PFSK-1 (cell line): ENCODE data around the gene CLDN15.

ENCODE experiments used
- FOXP2 ChIP-seq: optimal IDR thresholded peaks from 2 replicates; pipeline ENCODE3; 2011; ENCODE audit warnings: borderline replicate concordance, control low read depth, inconsistent platforms; ENCODE audit not compliant: insufficient read depth; ENCODE audit errors: extremely low read length, extremely low read depth
- POLR2AphosphoS5 ChIP-seq: IDR thresholded peaks from 2 replicates; pipeline ENCODE4 v1.6.1; 2012; ENCODE audit warnings: low read depth, mild to moderate bottlenecking, control low read depth, low read length, moderate library complexity
- SIN3A ChIP-seq: IDR thresholded peaks from 2 replicates; pipeline ENCODE4 v1.6.1; 2012; ENCODE audit warnings: mild to moderate bottlenecking, low read length, moderate library complexity, borderline replicate concordance; ENCODE audit not compliant: insufficient read depth
- TAF1 ChIP-seq: IDR thresholded peaks from 2 replicates; pipeline ENCODE4 v1.6.1; 2012; ENCODE audit warnings: low read length, control low read depth, borderline replicate concordance; ENCODE audit not compliant: insufficient read depth
- TF ChIP-seq, protein P1 (sequence below), 2 experiments: IDR thresholded peaks; 2 replicates each; pipeline versions ENCODE4 v1.6.1 to v1.8.0; 2011 to 2012; ENCODE audit warnings: low read depth in 2 of 2, low read length in 2 of 2, control low read depth in 1 of 2, inconsistent platforms in 1 of 2, mild to moderate bottlenecking in 1 of 2, moderate library complexity in 1 of 2; ENCODE audit not compliant: insufficient read depth in 1 of 2

Gene CLDN15

DNA sequence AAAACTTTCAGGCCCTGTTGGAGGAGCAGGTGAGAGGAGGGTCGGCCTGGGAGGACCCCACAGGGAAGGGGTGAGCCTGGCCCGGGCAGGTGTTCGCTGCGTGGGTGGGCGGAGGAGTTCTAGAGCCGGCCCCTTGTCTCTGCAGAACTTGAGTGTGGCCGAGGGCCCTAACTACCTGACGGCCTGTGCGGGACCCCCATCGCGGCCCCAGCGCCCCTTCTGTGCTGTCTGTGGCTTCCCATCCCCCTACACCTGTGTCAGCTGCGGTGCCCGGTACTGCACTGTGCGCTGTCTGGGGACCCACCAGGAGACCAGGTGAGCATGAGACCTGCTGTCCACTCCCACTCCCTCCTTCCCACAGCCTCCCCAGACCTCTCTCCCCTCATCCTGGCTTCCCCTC is 14.1 kb downstream of the CLDN15 start:
- TF ChIP-seq FOXP2 (no peak), POLR2AphosphoS5 (no peak), SIN3A (no peak), TAF1 (no peak)
- TF ChIP-seq, protein P1, sequence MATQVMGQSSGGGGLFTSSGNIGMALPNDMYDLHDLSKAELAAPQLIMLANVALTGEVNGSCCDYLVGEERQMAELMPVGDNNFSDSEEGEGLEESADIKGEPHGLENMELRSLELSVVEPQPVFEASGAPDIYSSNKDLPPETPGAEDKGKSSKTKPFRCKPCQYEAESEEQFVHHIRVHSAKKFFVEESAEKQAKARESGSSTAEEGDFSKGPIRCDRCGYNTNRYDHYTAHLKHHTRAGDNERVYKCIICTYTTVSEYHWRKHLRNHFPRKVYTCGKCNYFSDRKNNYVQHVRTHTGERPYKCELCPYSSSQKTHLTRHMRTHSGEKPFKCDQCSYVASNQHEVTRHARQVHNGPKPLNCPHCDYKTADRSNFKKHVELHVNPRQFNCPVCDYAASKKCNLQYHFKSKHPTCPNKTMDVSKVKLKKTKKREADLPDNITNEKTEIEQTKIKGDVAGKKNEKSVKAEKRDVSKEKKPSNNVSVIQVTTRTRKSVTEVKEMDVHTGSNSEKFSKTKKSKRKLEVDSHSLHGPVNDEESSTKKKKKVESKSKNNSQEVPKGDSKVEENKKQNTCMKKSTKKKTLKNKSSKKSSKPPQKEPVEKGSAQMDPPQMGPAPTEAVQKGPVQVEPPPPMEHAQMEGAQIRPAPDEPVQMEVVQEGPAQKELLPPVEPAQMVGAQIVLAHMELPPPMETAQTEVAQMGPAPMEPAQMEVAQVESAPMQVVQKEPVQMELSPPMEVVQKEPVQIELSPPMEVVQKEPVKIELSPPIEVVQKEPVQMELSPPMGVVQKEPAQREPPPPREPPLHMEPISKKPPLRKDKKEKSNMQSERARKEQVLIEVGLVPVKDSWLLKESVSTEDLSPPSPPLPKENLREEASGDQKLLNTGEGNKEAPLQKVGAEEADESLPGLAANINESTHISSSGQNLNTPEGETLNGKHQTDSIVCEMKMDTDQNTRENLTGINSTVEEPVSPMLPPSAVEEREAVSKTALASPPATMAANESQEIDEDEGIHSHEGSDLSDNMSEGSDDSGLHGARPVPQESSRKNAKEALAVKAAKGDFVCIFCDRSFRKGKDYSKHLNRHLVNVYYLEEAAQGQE (IDR thresholded peaks at IDR 0.05; ENCODE audit: insufficient read depth in 1 of 2, low read depth in 2 of 2, low read length in 2 of 2), result no peak

DNA sequence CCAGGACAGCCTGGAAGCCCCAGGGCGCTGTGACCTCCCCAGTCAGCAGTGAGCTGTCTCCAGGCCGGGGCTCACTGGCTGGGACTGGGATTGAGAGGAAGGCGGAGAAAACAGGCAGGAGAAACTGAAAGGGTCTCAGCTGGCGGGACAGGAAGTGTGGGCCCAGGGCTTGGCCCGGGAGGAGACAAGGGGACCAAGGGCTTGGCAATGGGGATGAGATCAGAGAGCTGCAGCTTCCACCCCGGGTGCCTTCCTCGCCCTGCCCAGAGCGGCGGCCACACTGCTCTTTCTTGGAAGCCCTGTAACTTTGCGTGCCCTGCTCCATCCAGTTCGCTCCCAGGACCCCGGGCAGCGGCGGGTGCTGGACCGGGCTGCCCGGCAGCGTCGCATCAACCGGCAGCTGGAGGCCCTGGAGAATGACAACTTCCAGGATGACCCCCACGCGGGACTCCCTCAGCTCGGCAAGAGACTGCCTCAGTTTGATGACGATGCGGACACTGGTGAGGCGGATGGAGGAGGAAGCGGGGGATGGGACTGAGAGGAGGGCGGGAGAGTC is 15.2 kb downstream of the CLDN15 start:
- TF ChIP-seq FOXP2 (no peak), POLR2AphosphoS5 (no peak), SIN3A (no peak), TAF1 (no peak)
- TF ChIP-seq, protein P1 (IDR thresholded peaks at IDR 0.05; ENCODE audit: insufficient read depth in 1 of 2, low read depth in 2 of 2, low read length in 2 of 2), result no peak

DNA sequence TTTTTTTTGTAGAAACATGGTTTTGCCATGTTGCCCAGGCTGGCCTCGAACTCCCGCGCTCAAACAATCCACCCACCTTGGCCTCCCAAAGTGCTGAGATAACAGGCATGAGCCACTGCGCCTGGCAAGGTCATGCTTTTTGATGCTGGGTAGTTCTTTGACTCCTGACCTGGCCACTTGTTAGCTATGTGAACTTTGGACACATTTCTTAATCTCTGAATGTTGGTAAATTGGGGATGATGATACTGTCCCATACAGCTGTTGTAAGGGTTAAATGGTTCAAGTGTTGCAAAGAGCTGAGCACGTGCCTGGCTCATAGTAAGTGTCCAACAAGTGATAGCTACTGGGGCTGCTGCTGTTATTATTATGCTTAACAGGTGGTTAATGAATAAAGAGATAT is 17.3 kb downstream of the CLDN15 start:
- TF ChIP-seq TAF1 (no peak), FOXP2 (no peak), SIN3A (no peak), POLR2AphosphoS5 (no peak)
- TF ChIP-seq, protein P1 (IDR thresholded peaks at IDR 0.05; ENCODE audit: insufficient read depth in 1 of 2, low read depth in 2 of 2, low read length in 2 of 2), result no peak

DNA sequence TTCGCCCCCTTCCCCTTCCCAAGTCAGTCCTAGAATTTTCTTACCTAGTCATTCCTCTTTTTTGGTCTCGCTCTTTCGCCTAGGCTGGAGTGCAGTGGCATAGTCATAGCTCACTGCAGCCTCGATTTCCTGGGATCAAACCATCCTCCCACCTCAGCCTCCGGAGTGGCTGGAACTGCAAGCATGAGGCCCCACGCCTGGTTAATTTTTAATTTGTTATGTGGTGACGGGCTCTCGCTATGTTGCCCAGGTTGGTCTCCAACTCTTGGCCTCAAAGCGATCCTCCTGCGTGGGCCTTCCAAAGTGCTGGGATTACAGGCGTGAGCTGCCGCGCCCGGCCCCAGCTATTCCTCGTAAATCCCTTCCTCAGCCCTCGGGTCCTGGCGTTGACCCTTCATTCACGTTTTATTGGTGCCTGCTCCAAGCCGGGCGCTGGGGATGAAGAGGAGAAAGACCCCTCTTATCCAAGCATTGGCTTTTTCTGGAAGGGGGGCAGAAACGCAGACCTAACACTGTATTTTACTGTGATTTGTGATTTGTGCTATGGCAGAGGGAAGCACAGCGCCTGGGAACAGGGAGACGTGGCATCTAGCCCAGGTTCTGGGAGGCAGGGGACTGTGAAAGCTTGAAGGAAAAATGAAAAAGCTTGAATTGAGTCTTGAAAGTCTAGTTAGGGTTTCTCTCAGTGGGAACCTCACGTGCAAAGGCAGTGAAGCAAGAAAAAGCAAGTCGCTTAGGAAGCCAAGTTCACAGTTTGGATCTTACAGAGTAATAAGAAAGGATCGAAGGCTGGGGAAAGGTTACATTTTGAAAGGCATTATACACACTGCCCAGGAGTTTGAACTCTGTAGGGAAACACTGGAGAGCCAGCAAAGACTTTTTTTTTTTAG is 19.1 kb downstream of the CLDN15 start:
- TF ChIP-seq FOXP2, result no peak
- no peak for TF ChIP-seq POLR2AphosphoS5
- peak; percentile 31; the same call in 1 of the 2 replicates for TF ChIP-seq SIN3A
- TF ChIP-seq, protein P1 (IDR thresholded peaks at IDR 0.05; ENCODE audit: insufficient read depth in 1 of 2, low read depth in 2 of 2, low read length in 2 of 2), result 0 out of 4 replicates have a peak, but pooled peaks of 1 of the 2 experiments have one; percentile 14
